ENCODE measurements around the gene NUP210L. TPM values are rescaled to one million over a fixed set of nuclear protein-coding genes. Genes with fewer than 3 reads are reported as not detected.

Gene NUP210L
- total RNA-seq, 8 experiments from 2014 or later, result 0.10 to 0.60 (median 0.31) TPM

GRCh38 chr1:153967107-153967999 is 187.5 kb downstream of the NUP210L start, which contains the start of gene CREB3L4:
CREB3L4 (plus strand) TSS chr1:153967902; CDS start chr1:153968526, 624 bp downstream.
- H3K4me1 ChIP-seq (replicated peaks in 1 of 2), result peaks cover 19 to 20% of the 10 kb centered on the region in 2 donors
- in situ Hi-C loops (cut with MboI; ENCODE audit: low pct_unique_long_range_greater_than_20kb in 2 of 9, low sequenced_read_pairs in 9 of 9, unreplicated experiment in 9 of 9), result loop anchor here in 1 of 9 experiments (25.0 kb wide), 1 partner anchor 305 kb away; the partner anchor contains the start of genes ILF2 and SNAPIN
- peak within 1 kb of the TSS; percentile 73 to 83 for H3K27ac ChIP-seq
- peak; percentile 71 to 87 (median 83) for ATAC-seq (replicated peaks in 6 of 8)
- WGBS, 10 experiments, result 0 to 5% (median 1%) methylated on average over 1 to 54 of the region's 60 CpGs
- peak within 1 kb of the TSS; percentile 43 to 64 (median 54) for H3K4me3 ChIP-seq

GRCh38 chr1:153963850-153964331 is 191.0 kb downstream of the NUP210L start:
- WGBS, 10 experiments, result 0 to 11% (median 3%) methylated on average over 3 to 10 of the region's 22 CpGs; no CpG with 5 or more reads in 1 of the 10 experiments
- in situ Hi-C loops (cut with MboI; ENCODE audit: low pct_unique_long_range_greater_than_20kb in 2 of 9, low sequenced_read_pairs in 9 of 9, unreplicated experiment in 9 of 9), result loop anchor here in 1 of 9 experiments (25.0 kb wide), 1 partner anchor 302 kb away; the partner anchor contains the start of genes ILF2 and SNAPIN
- peak; percentile 1 to 19 (median 5) for ATAC-seq (replicated peaks in 6 of 8)
- H3K27ac ChIP-seq, result peak overlapping the region; percentile 54 to 82
- peaks cover 28 to 31% of the 10 kb centered on the region in 2 donors for H3K4me1 ChIP-seq (replicated peaks in 1 of 2)
- peak overlapping the region; percentile 61 to 81 (median 77) for H3K4me3 ChIP-seq

GRCh38 chr1:153963030-153963849 is 191.6 kb downstream of the NUP210L start, which contains the start of gene SLC39A1:
SLC39A1 (minus strand) TSS chr1:153963537; CDS start chr1:153962715, 822 bp downstream.
- peak; percentile 51 to 70 (median 66) for ATAC-seq (replicated peaks in 6 of 8)

GRCh38 chr1:153962088-153963029 is 192.5 kb downstream of the NUP210L start:
- WGBS, 10 experiments, result 0 to 21% (median 11%) methylated on average over 1 to 8 of the region's 16 CpGs; no CpG with 5 or more reads in 3 of the 10 experiments
- Histone ChIP-seq H3K27ac (peak overlapping the region in 1 of 2 donors; percentile 82), H3K4me3 (peak overlapping the region; percentile 61 to 81 (median 77)), H3K4me1 (replicated peaks in 1 of 2) (peaks cover 25 to 30% of the 10 kb centered on the region in 2 donors)
- ATAC-seq (replicated peaks in 6 of 8), result peak in 2 of 8 experiments; percentile 0
- in situ Hi-C loops (cut with MboI; ENCODE audit: low pct_unique_long_range_greater_than_20kb in 2 of 9, low sequenced_read_pairs in 9 of 9, unreplicated experiment in 9 of 9), result loop anchor here in 1 of 9 experiments (25.0 kb wide), 1 partner anchor 300 kb away; the partner anchor contains the start of genes ILF2 and SNAPIN

More at GRCh38 chr1:153963030-153963849, 191.6 kb downstream of the NUP210L start, which contains the start of gene SLC39A1:
- Histone ChIP-seq H3K27ac (peak within 1 kb of the TSS; percentile 54 to 82), H3K4me1 (replicated peaks in 1 of 2) (peaks cover 24 to 30% of the 10 kb centered on the region in 2 donors), H3K4me3 (peak within 1 kb of the TSS; percentile 61 to 81 (median 77))
- in situ Hi-C loops (cut with MboI; ENCODE audit: low pct_unique_long_range_greater_than_20kb in 2 of 9, low sequenced_read_pairs in 9 of 9, unreplicated experiment in 9 of 9), result loop anchor here in 1 of 9 experiments (25.0 kb wide), 1 partner anchor 301 kb away; the partner anchor contains the start of genes ILF2 and SNAPIN
- 0 to 2% (median 0%) methylated on average over 2 to 14 of the region's 54 CpGs; no CpG with 5 or more reads in 4 of the 10 experiments for WGBS, 10 experiments

- H3K4me1 ChIP-seq (replicated peaks in 1 of 2), result peaks cover 34 to 38% of the 10 kb centered on the region in 2 donors
- in situ Hi-C loops (cut with MboI; ENCODE audit: low pct_unique_long_range_greater_than_20kb in 2 of 9, low sequenced_read_pairs in 9 of 9, unreplicated experiment in 9 of 9), result loop anchor here in 1 of 9 experiments (25.0 kb wide), 1 partner anchor 299 kb away; the partner anchor contains the start of genes ILF2 and SNAPIN
- WGBS, 10 experiments, result 50 to 100% (median 82%) methylated on average over 1 to 4 of the region's 4 CpGs; no CpG with 5 or more reads in 3 of the 10 experiments
- H3K4me3 ChIP-seq, result peak overlapping the region in 1 of 5 donors; percentile 78
- no peak for ATAC-seq (replicated peaks in 6 of 8)
- no peak overlapping the region for H3K27ac ChIP-seq
These were observed 193.5 kb downstream of the NUP210L start for GRCh38 chr1:153961421-153961820.

GRCh38 chr1:153960206-153960605 is 194.7 kb downstream of the NUP210L start:
- no peak for ATAC-seq (replicated peaks in 6 of 8)
- H3K27ac ChIP-seq, result no peak overlapping the region
- no peak overlapping the region for H3K4me3 ChIP-seq
- in situ Hi-C loops (cut with MboI; ENCODE audit: low pct_unique_long_range_greater_than_20kb in 2 of 9, low sequenced_read_pairs in 9 of 9, unreplicated experiment in 9 of 9), result loop anchor here in 1 of 9 experiments (25.0 kb wide), 1 partner anchor 298 kb away; the partner anchor contains the start of genes ILF2 and SNAPIN
- H3K4me1 ChIP-seq (replicated peaks in 1 of 2), result peaks cover 38 to 40% of the 10 kb centered on the region in 2 donors
- 93 to 100% (median 96%) methylated on average over 1 to 8 of the region's 11 CpGs; no CpG with 5 or more reads in 6 of the 10 experiments for WGBS, 10 experiments

- Histone ChIP-seq H3K27ac (no peak overlapping the region), H3K4me1 (replicated peaks in 1 of 2) (peaks cover 35 to 37% of the 10 kb centered on the region in 2 donors), H3K4me3 (no peak overlapping the region)
- WGBS, 10 experiments, result 63 to 100% (median 89%) methylated on average over 1 to 3 of the region's 3 CpGs; no CpG with 5 or more reads in 4 of the 10 experiments
- no peak for ATAC-seq (replicated peaks in 6 of 8)
- in situ Hi-C loops (cut with MboI; ENCODE audit: low pct_unique_long_range_greater_than_20kb in 2 of 9, low sequenced_read_pairs in 9 of 9, unreplicated experiment in 9 of 9), result loop anchor here in 1 of 9 experiments (25.0 kb wide), 1 partner anchor 297 kb away; the partner anchor contains the start of genes ILF2 and SNAPIN
These were observed 195.4 kb downstream of the NUP210L start for GRCh38 chr1:153959454-153959853.

- Histone ChIP-seq H3K4me1 (replicated peaks in 1 of 2) (peaks cover 32 to 34% of the 10 kb centered on the region in 2 donors), H3K4me3 (peak overlapping the region in 4 of 5 donors; percentile 71 to 98 (median 84)), H3K27ac (no peak overlapping the region)
- 0 to 83% (median 38%) methylated on average over 1 to 4 of the region's 4 CpGs; no CpG with 5 or more reads in 2 of the 10 experiments for WGBS, 10 experiments
- ATAC-seq (replicated peaks in 6 of 8), result no peak
- in situ Hi-C loops (cut with MboI; ENCODE audit: low pct_unique_long_range_greater_than_20kb in 2 of 9, low sequenced_read_pairs in 9 of 9, unreplicated experiment in 9 of 9), result loop anchor here in 1 of 9 experiments (25.0 kb wide), 1 partner anchor 297 kb away; the partner anchor contains the start of genes ILF2 and SNAPIN
These were observed 196.0 kb downstream of the NUP210L start for GRCh38 chr1:153958961-153959260.

- in situ Hi-C loops (cut with MboI; ENCODE audit: low pct_unique_long_range_greater_than_20kb in 2 of 9, low sequenced_read_pairs in 9 of 9, unreplicated experiment in 9 of 9), result loop anchor here in 1 of 9 experiments (25.0 kb wide), 1 partner anchor 296 kb away; the partner anchor contains the start of genes ILF2 and SNAPIN
- WGBS, 10 experiments, result 0% methylated on average over 1 to 20 of the region's 75 CpGs; no CpG with 5 or more reads in 5 of the 10 experiments
- Histone ChIP-seq H3K4me1 (replicated peaks in 1 of 2) (peaks cover 32 to 34% of the 10 kb centered on the region in 2 donors), H3K4me3 (peak within 1 kb of the TSS; percentile 71 to 98 (median 90)), H3K27ac (peak within 1 kb of the TSS; percentile 87 to 88)
- peak; percentile 75 to 89 (median 87) for ATAC-seq (replicated peaks in 6 of 8)
These were observed 196.5 kb downstream of the NUP210L start, which contains the start of gene CRTC2 for GRCh38 chr1:153958111-153958960. CRTC2 (minus strand) TSS chr1:153958612; CDS start chr1:153958497, 115 bp downstream.

- peak; percentile 1 to 8 (median 2) for ATAC-seq (replicated peaks in 6 of 8)
- Histone ChIP-seq H3K27ac (peak overlapping the region; percentile 87 to 88), H3K4me3 (peak overlapping the region; percentile 71 to 98 (median 90)), H3K4me1 (replicated peaks in 1 of 2) (peaks cover 31 to 33% of the 10 kb centered on the region in 2 donors)
- in situ Hi-C loops (cut with MboI; ENCODE audit: low pct_unique_long_range_greater_than_20kb in 2 of 9, low sequenced_read_pairs in 9 of 9, unreplicated experiment in 9 of 9), result loop anchor here in 1 of 9 experiments (25.0 kb wide), 1 partner anchor 295 kb away; the partner anchor contains the start of genes ILF2 and SNAPIN
- 0 to 8% (median 0%) methylated on average over 1 to 6 of the region's 13 CpGs; no CpG with 5 or more reads in 3 of the 10 experiments for WGBS, 10 experiments
These were observed 197.1 kb downstream of the NUP210L start for GRCh38 chr1:153957744-153958110.

Data from motor neuron (in vitro differentiated cells).